PFSK-1 (cell line): ENCODE measurements around the gene TBXAS1.

Experiments
- FOXP2 ChIP-seq: optimal IDR thresholded peaks from 2 replicates; pipeline ENCODE3; 2011; ENCODE audit warnings: borderline replicate concordance, control low read depth, inconsistent platforms; ENCODE audit not compliant: insufficient read depth; ENCODE audit errors: extremely low read length, extremely low read depth
- POLR2AphosphoS5 ChIP-seq: IDR thresholded peaks from 2 replicates; pipeline ENCODE4 v1.6.1; 2012; ENCODE audit warnings: low read depth, mild to moderate bottlenecking, control low read depth, low read length, moderate library complexity
- SIN3A ChIP-seq: IDR thresholded peaks from 2 replicates; pipeline ENCODE4 v1.6.1; 2012; ENCODE audit warnings: mild to moderate bottlenecking, low read length, moderate library complexity, borderline replicate concordance; ENCODE audit not compliant: insufficient read depth
- TAF1 ChIP-seq: IDR thresholded peaks from 2 replicates; pipeline ENCODE4 v1.6.1; 2012; ENCODE audit warnings: low read length, control low read depth, borderline replicate concordance; ENCODE audit not compliant: insufficient read depth
- TF ChIP-seq, protein P1 (sequence below), 2 experiments: IDR thresholded peaks; 2 replicates each; pipeline versions ENCODE4 v1.6.1 to v1.8.0; 2011 to 2012; ENCODE audit warnings: low read depth in 2 of 2, low read length in 2 of 2, control low read depth in 1 of 2, inconsistent platforms in 1 of 2, mild to moderate bottlenecking in 1 of 2, moderate library complexity in 1 of 2; ENCODE audit not compliant: insufficient read depth in 1 of 2

TBXAS1 gene

GRCh38 chr7:139993169-139993568 lies 164.1 kb downstream of the TBXAS1 start:
- TF ChIP-seq POLR2AphosphoS5 (no peak), TAF1 (no peak), SIN3A (no peak), FOXP2 (no peak)
- TF ChIP-seq, protein P1, sequence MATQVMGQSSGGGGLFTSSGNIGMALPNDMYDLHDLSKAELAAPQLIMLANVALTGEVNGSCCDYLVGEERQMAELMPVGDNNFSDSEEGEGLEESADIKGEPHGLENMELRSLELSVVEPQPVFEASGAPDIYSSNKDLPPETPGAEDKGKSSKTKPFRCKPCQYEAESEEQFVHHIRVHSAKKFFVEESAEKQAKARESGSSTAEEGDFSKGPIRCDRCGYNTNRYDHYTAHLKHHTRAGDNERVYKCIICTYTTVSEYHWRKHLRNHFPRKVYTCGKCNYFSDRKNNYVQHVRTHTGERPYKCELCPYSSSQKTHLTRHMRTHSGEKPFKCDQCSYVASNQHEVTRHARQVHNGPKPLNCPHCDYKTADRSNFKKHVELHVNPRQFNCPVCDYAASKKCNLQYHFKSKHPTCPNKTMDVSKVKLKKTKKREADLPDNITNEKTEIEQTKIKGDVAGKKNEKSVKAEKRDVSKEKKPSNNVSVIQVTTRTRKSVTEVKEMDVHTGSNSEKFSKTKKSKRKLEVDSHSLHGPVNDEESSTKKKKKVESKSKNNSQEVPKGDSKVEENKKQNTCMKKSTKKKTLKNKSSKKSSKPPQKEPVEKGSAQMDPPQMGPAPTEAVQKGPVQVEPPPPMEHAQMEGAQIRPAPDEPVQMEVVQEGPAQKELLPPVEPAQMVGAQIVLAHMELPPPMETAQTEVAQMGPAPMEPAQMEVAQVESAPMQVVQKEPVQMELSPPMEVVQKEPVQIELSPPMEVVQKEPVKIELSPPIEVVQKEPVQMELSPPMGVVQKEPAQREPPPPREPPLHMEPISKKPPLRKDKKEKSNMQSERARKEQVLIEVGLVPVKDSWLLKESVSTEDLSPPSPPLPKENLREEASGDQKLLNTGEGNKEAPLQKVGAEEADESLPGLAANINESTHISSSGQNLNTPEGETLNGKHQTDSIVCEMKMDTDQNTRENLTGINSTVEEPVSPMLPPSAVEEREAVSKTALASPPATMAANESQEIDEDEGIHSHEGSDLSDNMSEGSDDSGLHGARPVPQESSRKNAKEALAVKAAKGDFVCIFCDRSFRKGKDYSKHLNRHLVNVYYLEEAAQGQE (IDR thresholded peaks at IDR 0.05; ENCODE audit: insufficient read depth in 1 of 2, low read depth in 2 of 2, low read length in 2 of 2): no peak

GRCh38 chr7:139993592-139993991 lies 164.5 kb downstream of the TBXAS1 start:
- TF ChIP-seq FOXP2 (no peak), POLR2AphosphoS5 (no peak), TAF1 (no peak)
- TF ChIP-seq, protein P1 (IDR thresholded peaks at IDR 0.05; ENCODE audit: insufficient read depth in 1 of 2, low read depth in 2 of 2, low read length in 2 of 2): no peak

DNA sequence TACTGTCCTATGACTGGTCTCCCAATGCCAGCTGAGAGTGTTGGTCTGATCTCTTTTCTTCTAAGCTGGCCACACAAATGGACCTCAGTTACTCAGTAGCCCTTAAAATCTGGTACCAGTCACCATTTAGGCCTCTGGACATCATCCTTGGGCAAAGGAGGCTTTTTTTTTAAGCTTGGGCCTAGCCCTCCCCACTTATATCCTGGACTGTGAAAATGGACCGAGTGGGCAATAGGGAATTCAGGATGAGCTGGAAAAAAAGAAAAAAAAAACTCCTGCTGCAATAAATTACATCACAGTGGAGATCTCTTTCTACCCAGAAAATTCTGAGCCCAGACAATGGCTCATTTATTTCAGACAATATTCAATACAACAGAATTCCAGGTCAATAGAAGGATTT lies 165.3 kb downstream of the TBXAS1 start:
- TF ChIP-seq POLR2AphosphoS5: no peak
- TF ChIP-seq FOXP2: no peak
- no peak for TF ChIP-seq SIN3A
- TF ChIP-seq, protein P1 (IDR thresholded peaks at IDR 0.05; ENCODE audit: insufficient read depth in 1 of 2, low read depth in 2 of 2, low read length in 2 of 2): no peak
- TF ChIP-seq TAF1: no peak

- TF ChIP-seq, protein P1 (IDR thresholded peaks at IDR 0.05; ENCODE audit: insufficient read depth in 1 of 2, low read depth in 2 of 2, low read length in 2 of 2): no peak
- TF ChIP-seq TAF1 (no peak), FOXP2 (no peak), SIN3A (no peak), POLR2AphosphoS5 (no peak)
Observed at GRCh38 chr7:139995017-139995915, 166.2 kb downstream of the TBXAS1 start.
